ENCODE measurements around the gene USP28.

USP28 gene

DNA sequence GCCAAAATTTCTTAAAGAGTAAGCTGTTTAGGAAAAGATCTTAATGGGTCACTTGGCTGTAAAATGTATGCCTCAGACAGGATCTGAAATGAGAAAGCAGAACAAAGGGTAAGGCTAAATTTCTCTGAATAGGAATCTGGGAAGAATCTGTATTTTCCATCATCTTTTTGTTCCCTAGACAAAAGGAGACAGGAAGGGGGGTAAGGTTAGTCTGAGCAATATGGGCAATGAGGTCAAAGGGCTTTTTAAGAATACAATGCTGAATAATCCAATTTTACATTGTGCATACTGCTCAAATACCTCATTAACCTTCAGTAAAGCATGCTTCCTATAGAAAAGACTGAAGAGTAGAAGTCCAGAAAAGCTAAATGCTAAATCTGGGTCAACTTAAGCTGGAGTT lies 61.2 kb downstream of the USP28 start:
- H3K27me3 ChIP-seq (ENCODE audit: insufficient read depth, low read depth): no peaks in the 10 kb centered on the region
- H3K4me2 ChIP-seq: no peak overlapping the region
- H3K4me3 ChIP-seq (IDR thresholded peaks at IDR 0.05; ENCODE audit: insufficient read depth, low read depth, low read length): no peak overlapping the region
- no peaks in the 10 kb centered on the region for H3K4me1 ChIP-seq (ENCODE audit: low read depth, poor library complexity, severe bottlenecking)
- H4K20me1 ChIP-seq (ENCODE audit: insufficient read depth): no peaks in the 10 kb centered on the region
- no peaks in the 10 kb centered on the region for H3K36me3 ChIP-seq (ENCODE audit: insufficient read depth)
- no peaks in the 10 kb centered on the region for H3K79me2 ChIP-seq (ENCODE audit: insufficient read depth, low read depth)
- TF ChIP-seq, protein P1, sequence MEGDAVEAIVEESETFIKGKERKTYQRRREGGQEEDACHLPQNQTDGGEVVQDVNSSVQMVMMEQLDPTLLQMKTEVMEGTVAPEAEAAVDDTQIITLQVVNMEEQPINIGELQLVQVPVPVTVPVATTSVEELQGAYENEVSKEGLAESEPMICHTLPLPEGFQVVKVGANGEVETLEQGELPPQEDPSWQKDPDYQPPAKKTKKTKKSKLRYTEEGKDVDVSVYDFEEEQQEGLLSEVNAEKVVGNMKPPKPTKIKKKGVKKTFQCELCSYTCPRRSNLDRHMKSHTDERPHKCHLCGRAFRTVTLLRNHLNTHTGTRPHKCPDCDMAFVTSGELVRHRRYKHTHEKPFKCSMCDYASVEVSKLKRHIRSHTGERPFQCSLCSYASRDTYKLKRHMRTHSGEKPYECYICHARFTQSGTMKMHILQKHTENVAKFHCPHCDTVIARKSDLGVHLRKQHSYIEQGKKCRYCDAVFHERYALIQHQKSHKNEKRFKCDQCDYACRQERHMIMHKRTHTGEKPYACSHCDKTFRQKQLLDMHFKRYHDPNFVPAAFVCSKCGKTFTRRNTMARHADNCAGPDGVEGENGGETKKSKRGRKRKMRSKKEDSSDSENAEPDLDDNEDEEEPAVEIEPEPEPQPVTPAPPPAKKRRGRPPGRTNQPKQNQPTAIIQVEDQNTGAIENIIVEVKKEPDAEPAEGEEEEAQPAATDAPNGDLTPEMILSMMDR (conservative IDR thresholded peaks at IDR 0.05; ENCODE audit: low read depth, low read length): no peak
- H3K27ac ChIP-seq: no peak overlapping the region
- no peak overlapping the region for H3K9ac ChIP-seq
- no peak overlapping the region for H2AFZ ChIP-seq (ENCODE audit: low read depth)

DNA sequence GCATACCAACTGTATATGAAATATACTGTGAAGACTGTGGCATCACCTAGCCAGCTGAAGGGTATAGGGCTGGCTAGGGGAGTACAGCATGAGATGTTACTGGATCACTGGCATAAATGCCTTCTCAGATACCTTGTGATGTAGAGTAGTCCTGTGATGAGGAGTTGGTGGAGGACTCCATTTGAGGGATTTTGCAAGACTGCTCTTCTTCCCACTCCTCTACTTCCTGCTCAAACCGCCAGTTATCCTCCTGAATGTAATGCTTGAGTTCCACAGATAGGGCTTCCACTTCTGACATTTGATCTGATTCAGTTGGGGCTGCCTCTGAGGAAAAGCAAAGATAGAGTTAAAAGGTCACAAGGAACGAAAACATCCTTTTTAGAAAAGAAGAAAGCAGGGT lies 66.4 kb downstream of the USP28 start:
- no peak overlapping the region for H2AFZ ChIP-seq (ENCODE audit: low read depth)
- no peak overlapping the region for H3K9ac ChIP-seq
- no peak overlapping the region for H3K4me2 ChIP-seq
- no peaks in the 10 kb centered on the region for H3K79me2 ChIP-seq (ENCODE audit: insufficient read depth, low read depth)
- H3K27ac ChIP-seq: no peak overlapping the region
- no peaks in the 10 kb centered on the region for H3K4me1 ChIP-seq (ENCODE audit: low read depth, poor library complexity, severe bottlenecking)
- H3K36me3 ChIP-seq (ENCODE audit: insufficient read depth): no peaks in the 10 kb centered on the region
- H3K4me3 ChIP-seq (IDR thresholded peaks at IDR 0.05; ENCODE audit: insufficient read depth, low read depth, low read length): no peak overlapping the region
- no peaks in the 10 kb centered on the region for H4K20me1 ChIP-seq (ENCODE audit: insufficient read depth)
- no peaks in the 10 kb centered on the region for H3K27me3 ChIP-seq (ENCODE audit: insufficient read depth, low read depth)
- TF ChIP-seq, protein P1 (conservative IDR thresholded peaks at IDR 0.05; ENCODE audit: low read depth, low read length): no peak

DNA sequence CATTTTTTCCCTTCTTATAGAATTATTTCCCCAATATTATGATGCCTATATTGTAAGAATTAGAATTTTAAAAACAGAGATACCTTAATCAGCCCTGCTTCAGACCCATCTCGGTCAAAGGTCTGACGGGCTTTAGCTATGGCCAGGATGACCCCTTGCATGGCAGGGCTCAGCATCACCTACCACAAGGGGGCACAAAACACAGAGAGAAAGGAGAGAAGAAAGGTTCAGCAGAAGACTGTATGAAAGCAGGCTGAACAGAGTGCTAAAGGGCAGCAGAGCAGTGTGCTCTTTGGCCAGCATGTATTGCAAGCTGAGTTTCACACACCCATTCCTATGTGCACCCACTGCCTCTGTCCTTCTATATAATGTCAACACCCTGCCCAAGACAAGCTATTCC lies 69.0 kb downstream of the USP28 start:
- Histone ChIP-seq H3K36me3 (ENCODE audit: insufficient read depth) (no peaks in the 10 kb centered on the region), H3K9ac (no peak overlapping the region), H2AFZ (ENCODE audit: low read depth) (no peak overlapping the region), H3K27ac (no peak overlapping the region), H3K4me3 (IDR thresholded peaks at IDR 0.05; ENCODE audit: insufficient read depth, low read depth, low read length) (no peak overlapping the region), H3K4me1 (ENCODE audit: low read depth, poor library complexity, severe bottlenecking) (no peaks in the 10 kb centered on the region), H3K4me2 (no peak overlapping the region), H4K20me1 (ENCODE audit: insufficient read depth) (no peaks in the 10 kb centered on the region), H3K79me2 (ENCODE audit: insufficient read depth, low read depth) (no peaks in the 10 kb centered on the region), H3K27me3 (ENCODE audit: insufficient read depth, low read depth) (no peaks in the 10 kb centered on the region)
- TF ChIP-seq, protein P1 (conservative IDR thresholded peaks at IDR 0.05; ENCODE audit: low read depth, low read length): peak; percentile 56

DNA sequence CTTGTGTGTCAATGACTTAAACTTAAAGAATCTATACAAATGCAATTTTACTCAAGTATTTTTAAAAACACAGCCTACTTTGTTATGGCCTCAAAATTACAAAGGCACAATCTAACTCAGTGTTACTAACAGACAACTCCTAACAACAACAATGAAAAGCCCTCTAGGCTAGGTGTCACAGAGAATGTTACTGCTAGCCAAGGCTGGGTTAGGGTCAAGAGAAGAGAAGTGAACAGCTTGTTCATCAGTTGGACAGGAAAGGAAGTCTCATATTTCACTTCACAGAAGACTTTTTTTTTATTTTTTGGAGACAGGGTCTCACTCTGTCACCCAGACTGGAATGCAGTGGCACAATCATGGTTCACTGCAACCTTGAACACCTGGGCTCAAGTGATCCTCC lies 69.7 kb downstream of the USP28 start:
- Histone ChIP-seq H3K79me2 (ENCODE audit: insufficient read depth, low read depth) (no peaks in the 10 kb centered on the region), H2AFZ (ENCODE audit: low read depth) (no peak overlapping the region), H3K27ac (no peak overlapping the region), H3K36me3 (ENCODE audit: insufficient read depth) (no peaks in the 10 kb centered on the region), H3K4me1 (ENCODE audit: low read depth, poor library complexity, severe bottlenecking) (no peaks in the 10 kb centered on the region), H3K9ac (no peak overlapping the region), H3K4me2 (no peak overlapping the region), H4K20me1 (ENCODE audit: insufficient read depth) (no peaks in the 10 kb centered on the region), H3K27me3 (ENCODE audit: insufficient read depth, low read depth) (no peaks in the 10 kb centered on the region), H3K4me3 (IDR thresholded peaks at IDR 0.05; ENCODE audit: insufficient read depth, low read depth, low read length) (no peak overlapping the region)
- TF ChIP-seq, protein P1 (conservative IDR thresholded peaks at IDR 0.05; ENCODE audit: low read depth, low read length): no peak
